ENCODE measurements around the gene SGK1.

DNA sequence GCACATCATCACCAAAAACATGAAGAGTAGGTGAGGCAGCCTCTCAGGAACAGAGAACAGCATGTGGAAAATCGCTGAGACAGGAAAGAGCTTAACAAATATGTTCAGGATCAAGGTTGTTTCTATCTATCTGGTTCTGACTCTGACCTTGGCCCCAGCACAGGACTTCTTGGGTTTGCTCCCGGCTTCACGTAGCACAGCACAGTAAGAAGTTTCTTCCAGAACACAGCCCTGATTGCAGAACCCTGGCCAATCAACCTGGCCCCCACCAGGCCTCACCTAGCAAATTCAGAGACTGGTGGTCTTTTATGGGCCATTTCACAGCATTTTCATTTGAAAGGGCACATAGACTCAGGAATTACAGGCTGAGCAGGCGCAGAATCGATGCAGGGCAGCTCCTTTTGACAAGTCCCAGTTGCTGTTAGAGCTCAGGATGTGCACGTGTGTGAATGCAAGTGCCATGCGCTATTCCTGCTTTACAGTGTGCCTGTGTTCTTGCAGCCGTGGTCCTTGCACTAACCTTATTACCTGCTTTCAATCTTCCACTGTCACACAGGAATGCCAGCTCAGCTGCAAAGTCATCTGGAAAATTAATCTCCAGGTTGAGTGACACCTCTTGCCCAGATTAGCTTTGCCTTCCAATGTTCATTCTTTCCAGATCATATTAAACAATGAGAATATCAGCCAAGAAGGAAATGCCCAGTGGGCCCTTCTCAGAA, 165.0 kb downstream of the SGK1 start:
- no peak for TF ChIP-seq CTCF (IDR thresholded peaks at IDR 0.05)
- no peak for TF ChIP-seq POLR2A (IDR thresholded peaks at IDR 0.05)
